Measurements from ENCODE around the gene GPRC5C. TPM values are rescaled to one million over a fixed set of nuclear protein-coding genes. Genes with fewer than 3 reads are reported as not detected.

The GPRC5C gene
- total RNA-seq, 4 donors from 2014 or later, result 3.8 to 19.8 (median 9.9) TPM

DNA sequence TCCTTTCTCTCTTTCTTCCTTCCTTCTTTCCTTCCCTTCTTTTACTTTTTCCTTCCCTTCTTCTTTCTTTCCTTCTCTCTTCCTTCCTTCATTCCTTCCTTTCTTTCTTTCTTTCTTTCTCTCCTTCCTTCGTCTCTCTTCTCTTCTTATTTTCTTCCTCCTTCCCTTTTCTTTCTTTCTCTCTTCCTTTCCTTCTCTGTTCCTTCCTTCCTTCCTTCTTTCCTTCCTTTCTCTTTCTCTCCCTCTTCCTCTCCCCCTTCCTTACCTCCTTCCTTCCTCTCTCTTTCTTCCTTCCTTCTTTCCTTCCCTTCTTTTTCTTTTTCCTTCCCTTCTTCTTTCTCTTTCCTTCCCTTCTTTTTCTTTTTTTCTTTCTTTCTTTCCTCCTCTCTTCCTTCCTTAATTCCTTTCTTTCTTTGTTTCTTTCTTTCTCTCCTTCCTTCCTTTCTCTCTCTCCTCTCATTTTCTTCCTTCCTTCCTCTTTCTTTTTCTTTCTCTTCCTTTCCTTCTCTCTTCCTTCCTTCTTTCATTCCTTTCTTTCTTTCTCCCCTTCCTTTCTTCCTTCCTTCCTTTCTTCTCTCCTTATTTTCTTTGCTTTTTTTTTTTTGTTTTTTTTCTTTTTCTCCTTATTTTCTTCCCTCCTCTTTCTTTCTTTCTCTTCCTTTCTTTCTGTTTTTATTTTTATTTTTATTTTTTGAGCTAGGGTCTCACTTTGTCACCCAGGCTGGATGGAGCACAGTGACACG, 41.8 kb upstream of the GPRC5C start:
- TF ChIP-seq, protein P1, sequence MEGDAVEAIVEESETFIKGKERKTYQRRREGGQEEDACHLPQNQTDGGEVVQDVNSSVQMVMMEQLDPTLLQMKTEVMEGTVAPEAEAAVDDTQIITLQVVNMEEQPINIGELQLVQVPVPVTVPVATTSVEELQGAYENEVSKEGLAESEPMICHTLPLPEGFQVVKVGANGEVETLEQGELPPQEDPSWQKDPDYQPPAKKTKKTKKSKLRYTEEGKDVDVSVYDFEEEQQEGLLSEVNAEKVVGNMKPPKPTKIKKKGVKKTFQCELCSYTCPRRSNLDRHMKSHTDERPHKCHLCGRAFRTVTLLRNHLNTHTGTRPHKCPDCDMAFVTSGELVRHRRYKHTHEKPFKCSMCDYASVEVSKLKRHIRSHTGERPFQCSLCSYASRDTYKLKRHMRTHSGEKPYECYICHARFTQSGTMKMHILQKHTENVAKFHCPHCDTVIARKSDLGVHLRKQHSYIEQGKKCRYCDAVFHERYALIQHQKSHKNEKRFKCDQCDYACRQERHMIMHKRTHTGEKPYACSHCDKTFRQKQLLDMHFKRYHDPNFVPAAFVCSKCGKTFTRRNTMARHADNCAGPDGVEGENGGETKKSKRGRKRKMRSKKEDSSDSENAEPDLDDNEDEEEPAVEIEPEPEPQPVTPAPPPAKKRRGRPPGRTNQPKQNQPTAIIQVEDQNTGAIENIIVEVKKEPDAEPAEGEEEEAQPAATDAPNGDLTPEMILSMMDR (IDR thresholded peaks at IDR 0.05; ENCODE audit: low read depth), result no peak

DNA sequence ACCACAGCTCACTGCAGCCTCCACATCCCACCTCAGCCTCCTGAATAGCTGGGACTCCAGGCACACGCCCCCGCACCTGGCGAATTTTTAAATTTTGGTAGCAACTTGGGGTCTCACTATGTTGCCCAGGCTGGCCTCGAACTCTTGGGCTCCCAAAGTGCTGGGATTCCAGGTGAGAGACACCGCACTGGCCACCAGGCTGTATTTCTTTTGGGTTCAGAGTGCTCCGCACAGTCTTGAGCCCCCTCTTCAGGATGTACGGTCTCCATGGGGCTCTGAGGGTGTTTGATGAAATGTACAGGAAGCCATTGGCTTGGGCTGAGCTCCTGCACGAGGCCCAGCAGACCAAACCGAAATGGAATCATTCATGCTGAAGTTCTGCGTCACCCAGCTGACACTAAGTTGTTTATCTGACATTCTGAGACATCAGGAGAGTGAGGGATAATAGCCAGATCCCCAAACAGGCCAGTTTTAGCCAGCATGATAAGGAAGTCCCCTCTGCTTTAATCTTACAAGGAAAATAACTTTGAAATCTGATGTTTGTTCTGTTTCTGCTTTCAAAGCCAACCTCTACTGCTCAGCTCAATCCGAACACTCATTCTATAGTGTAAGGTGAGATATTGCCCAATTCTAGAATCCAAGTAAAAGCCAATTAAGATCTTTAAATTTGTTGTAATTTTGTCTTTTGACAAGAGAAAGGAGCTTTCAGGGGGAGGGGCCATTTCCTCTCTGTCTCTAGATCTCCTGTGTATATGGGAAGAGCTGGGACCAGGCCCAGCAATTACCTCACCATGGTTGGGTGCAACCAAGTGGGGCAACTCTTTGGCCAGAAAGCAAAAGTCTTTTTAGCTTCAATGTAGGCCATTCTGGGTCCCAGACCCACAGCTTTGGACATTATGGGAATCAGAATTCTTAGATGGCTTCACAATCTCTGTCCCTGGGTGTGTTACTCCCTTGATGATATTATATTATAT, 40.9 kb upstream of the GPRC5C start:
- TF ChIP-seq, protein P1 (IDR thresholded peaks at IDR 0.05; ENCODE audit: low read depth), result no peak

DNA sequence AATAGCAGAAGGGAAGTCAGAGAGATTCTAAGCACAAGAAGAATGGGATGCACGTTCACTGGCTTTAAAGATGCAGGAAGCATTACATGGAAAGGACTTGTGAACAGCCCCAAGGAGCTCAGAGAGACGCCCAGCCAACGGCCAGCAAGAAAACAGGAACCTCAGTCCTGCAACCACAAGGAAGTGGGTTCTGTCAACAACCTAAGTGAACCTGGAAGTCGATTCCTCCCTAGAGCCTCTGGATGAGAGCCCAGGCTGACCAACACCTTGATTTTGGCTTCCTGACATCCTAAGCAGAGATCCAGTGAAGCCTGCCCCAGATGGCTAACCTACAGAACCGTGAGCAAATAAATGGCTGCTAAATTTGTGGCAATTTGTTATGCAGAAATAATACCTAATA, 40.1 kb upstream of the GPRC5C start:
- TF ChIP-seq, protein P1 (IDR thresholded peaks at IDR 0.05; ENCODE audit: low read depth), result no peak

DNA sequence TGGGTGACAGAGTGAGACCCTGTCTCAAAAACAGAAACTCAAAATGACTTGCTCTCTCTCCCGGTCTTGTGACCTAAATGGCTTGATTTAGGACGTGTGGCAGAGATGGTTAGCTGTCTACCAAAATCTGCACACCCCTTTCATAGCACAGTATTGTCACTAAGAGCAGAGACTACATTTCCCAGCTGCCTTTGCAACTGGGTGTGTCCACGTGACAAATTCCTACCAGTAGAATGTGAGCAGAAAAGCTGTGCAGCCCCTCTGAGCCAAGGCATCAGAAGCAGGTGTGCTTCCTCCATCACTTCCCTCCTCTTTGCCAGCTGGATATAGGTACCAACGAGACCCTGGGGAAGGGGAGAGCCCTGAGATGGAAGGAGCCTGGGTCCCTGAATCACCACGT, 39.0 kb upstream of the GPRC5C start:
- TF ChIP-seq, protein P1 (IDR thresholded peaks at IDR 0.05; ENCODE audit: low read depth), result no peak

DNA sequence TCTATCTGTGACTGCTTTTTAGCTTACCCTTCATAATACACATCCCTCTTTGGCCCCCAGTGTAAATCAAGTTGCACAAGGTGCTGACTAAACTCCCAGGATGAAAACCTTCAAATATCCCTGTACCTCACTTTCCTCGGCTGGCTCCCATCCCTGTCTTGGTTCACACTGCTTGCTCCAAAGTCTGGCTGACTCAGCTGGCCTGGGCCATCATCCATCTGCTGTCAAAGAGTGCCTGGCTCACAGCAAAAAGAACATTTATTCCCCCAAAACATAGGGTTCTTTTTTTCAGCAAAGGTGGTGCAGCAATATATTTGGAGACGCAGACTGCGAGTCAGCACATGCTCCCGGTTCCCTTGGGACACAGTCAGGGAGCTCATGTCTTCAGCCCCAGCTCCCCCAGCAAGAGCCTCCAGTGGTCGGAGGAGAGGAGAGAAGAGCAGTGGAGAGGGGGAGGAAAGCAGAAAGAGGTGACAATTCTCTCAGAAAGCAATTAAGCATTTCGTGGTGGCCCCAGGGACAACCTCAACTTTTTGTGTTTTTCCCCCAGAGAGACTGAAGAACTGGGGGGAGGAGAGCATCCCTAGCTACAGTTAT, 38.4 kb upstream of the GPRC5C start:
- TF ChIP-seq, protein P1 (IDR thresholded peaks at IDR 0.05; ENCODE audit: low read depth), result no peak

DNA sequence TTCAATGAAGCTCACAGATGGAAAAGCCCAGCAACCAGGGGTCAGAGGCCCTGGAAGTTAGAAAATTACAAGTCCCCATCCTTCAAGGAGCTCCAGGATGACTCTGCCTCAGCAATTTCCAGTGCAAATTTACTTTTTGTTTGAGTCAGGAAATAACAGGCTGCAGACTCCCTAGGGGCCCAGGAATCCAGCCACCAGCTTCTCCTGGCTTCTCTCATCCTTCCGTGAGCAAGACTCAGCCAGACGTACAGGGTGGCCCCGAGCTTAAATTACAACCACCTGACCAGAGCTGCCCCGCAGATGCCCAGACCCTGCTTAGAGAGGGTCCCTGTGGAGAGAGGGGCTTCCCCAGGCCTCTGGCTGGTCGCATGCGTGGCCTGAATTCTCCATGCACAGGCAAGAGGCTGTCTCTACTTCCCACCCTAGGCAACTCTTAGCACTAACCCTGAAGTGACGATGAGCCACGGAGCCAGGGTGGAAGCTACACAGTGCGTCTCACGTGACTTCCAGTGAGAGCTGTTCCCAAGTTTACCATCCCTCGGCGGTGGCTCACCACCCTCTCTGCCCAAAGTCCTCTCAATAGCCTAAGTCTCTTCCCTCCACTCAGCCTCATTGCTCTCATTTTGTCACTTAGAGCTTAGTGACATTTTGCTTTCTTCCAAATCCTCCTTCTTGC, 37.5 kb upstream of the GPRC5C start:
- TF ChIP-seq, protein P1 (IDR thresholded peaks at IDR 0.05; ENCODE audit: low read depth), result no peak

All from subcutaneous adipose tissue (tissue), 4 donors.